Measurements from ENCODE around the gene ZNF226.
"Not testable (repeated sequence)": the region's sequence is repeated elsewhere in the genome, so short reads cannot be mapped to it uniquely, and the experiment has no call there.

Gene ZNF226

DNA sequence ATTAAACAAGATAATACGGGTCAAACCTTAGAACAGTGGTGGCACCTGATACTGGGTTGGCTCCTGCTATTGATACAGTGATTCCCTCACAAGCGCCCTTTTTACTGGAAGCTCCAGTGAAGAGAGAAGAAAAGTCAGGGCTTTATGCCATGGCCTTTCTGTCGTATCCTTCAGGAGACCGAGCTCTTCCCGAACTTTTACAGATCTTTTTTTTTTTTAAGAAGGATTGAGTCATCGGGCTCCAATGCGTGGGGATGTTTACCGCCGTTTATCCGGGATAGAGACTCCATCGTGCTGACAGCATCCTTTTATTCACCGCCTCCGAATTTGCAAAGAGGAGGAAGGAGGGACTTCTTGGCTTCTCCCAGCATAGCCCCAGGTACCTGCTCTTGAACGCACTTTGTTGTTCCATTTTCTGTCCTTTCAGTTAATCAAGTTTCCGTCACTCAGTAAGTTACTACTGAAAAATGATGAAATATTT lies 48.0 kb downstream of the ZNF226 start:
- no peak for DNase-seq

DNA sequence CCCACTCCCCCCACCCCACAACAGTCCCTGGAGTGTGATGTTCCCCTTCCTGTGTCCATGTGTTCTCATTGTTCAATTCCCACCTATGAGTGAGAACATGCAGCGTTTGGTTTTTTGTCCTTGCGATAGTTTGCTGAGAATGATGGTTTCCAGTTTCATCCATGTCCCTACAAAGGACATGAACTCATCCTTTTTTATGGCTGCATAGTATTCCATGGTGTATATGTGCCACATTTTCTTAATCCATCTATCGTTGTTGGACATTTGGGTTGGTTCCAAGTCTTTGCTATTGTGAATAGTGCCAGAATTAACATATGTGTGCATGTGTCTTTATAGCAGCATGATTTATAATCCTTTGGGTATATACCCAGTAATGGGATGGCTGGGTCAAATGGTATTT lies 55.0 kb downstream of the ZNF226 start:
- DNase-seq, result not testable (repeated sequence)

DNA sequence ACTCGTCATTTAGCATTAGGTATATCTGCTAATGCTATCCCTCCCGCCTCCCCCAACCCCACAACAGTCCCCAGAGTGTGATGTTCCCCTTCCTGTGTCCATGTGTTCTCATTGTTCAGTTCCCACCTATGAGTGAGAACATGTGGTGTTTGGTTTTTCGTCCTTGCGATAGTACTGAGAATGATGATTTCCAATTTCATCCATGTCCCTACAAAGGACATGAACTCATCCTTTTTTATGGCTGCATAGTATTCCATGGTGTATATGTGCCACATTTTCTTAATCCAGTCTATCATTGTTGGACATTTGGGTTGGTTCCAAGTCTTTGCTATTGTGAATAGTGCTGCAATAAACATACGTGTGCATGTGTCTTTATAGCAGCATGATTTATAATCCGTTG lies 55.9 kb downstream of the ZNF226 start:
- DNase-seq, result not testable (repeated sequence)

DNA sequence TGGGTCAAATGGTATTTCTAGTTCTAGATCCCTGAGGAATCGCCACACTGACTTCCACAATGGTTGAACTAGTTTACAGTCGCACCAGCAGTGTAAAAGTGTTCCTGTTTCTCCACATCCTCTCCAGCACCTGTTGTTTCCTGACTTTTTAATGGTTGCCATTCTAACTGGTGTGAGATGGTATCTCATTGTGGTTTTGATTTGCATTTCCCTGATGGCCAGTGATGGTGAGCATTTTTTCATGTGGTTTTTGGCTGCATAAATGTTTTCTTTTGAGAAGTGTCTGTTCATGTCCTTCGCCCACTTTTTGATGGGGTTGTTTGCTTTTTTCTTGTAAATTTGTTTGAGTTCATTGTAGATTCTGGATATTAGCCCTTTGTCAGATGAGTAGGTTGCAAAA lies 56.4 kb downstream of the ZNF226 start:
- DNase-seq, result not testable (repeated sequence)

All from activated CD4-positive, CD25-positive, alpha-beta regulatory T cell treated with anti-CD3 and anti-CD28 coated beads, Interleukin-2, amount 50 U/mL, for 72 hours (primary cell).